Endothelial cell of umbilical vein (primary cell): ENCODE data around the gene SNCA. TPM values are rescaled to one million over a fixed set of nuclear protein-coding genes. Genes with fewer than 3 reads are reported as not detected.

Experiments
- BruUV-seq: library from RNA; stranded (reverse); fragments of 400-500 nt; replicated peaks from 2 replicates; lab custom pipeline; 2021; lab: Mats Ljungman, UMichigan
- CTCF ChIA-PET: fragments of 300-600, 350-600 bp; sonication (Branson Sonifier 250); formaldehyde crosslinking; loops from one replicate; lab custom pipeline; 2021; ENCODE audit warnings: antibody characterized with exemption, inconsistent platforms; lab: Charles Lee
- POLR2A ChIA-PET: fragments of 300-600, 350-600 bp; sonication (Branson Sonifier 250); formaldehyde crosslinking; loops from one replicate; lab custom pipeline; 2021; ENCODE audit warnings: antibody characterized with exemption, inconsistent platforms; lab: Charles Lee
- DNase-seq: peaks from one replicate; pipeline ENCODE4 v3.0.0-alpha.2; 2011; ENCODE audit warnings: low read depth, low spot score
- FAIRE-seq: peaks from 2 replicates; lab custom pipeline; 2011; peaks lifted over from hg19 to GRCh38; lab: Jason Lieb, UNC
- H2AFZ ChIP-seq: 2 replicates; pipeline ENCODE4 v1.6.0; 2012; ENCODE audit warnings: low read depth, low read length, control low read depth, inconsistent platforms
- H3K27ac ChIP-seq: 2 replicates; pipeline ENCODE4 v1.5.1; 2011; ENCODE audit warnings: low read depth, mild to moderate bottlenecking, control low read depth, low read length, moderate library complexity; ENCODE audit not compliant: insufficient read depth
- H3K27me3 ChIP-seq, 2 experiments: 2 replicates each; pipeline versions ENCODE4 v1.6.0 to v1.6.1; 2011; ENCODE audit warnings: low read length in 2 of 2, mixed read lengths in 1 of 2; ENCODE audit not compliant: control insufficient read depth in 2 of 2, insufficient read depth in 2 of 2
- H3K36me3 ChIP-seq, 2 experiments: 2 replicates in 1 of 2; 3 replicates in 1 of 2; pipeline ENCODE4 v1.5.1; 2011; ENCODE audit warnings: low read length in 2 of 2, mild to moderate bottlenecking in 1 of 2, moderate library complexity in 1 of 2; ENCODE audit not compliant: control insufficient read depth in 2 of 2, insufficient read depth in 2 of 2; ENCODE audit errors: extremely low read depth in 1 of 2
- H3K4me1 ChIP-seq: 3 replicates; pipeline ENCODE4 v1.5.1; 2011; ENCODE audit warnings: mild to moderate bottlenecking, low read length; ENCODE audit not compliant: control insufficient read depth, insufficient read depth; ENCODE audit errors: extremely low read depth
- H3K4me2 ChIP-seq: 2 replicates; pipeline ENCODE4 v1.6.1; 2011; ENCODE audit warnings: low read length, control low read depth, mixed read lengths; ENCODE audit not compliant: insufficient read depth
- H3K4me3 ChIP-seq, 3 experiments: fragments of 200-600 bp in 1 of 3; sonication (generic), shearing (Covaris generic) in 1 of 3; replicated peaks in 1 of 3; 2 replicates each; pipeline ENCODE4 v1.5.1; 2011 to 2016; ENCODE audit warnings: control low read depth in 3 of 3, low read length in 3 of 3, mild to moderate bottlenecking in 2 of 3, inconsistent platforms in 1 of 3, low read depth in 1 of 3, moderate library complexity in 1 of 3; ENCODE audit not compliant: insufficient read depth in 1 of 3
- H3K79me2 ChIP-seq: 2 replicates; pipeline ENCODE4 v1.6.0; 2012; ENCODE audit warnings: low read length, inconsistent platforms; ENCODE audit not compliant: control insufficient read depth, insufficient read depth
- H3K9ac ChIP-seq: replicated peaks from 2 replicates; pipeline ENCODE3; 2011; ENCODE audit warnings: low read length, control low read depth; ENCODE audit not compliant: insufficient read depth; ENCODE audit errors: extremely low read depth
- H3K9me1 ChIP-seq: replicated peaks from 3 replicates; pipeline ENCODE4 v1.6.0; 2011; ENCODE audit warnings: mild to moderate bottlenecking, low read length; ENCODE audit not compliant: control insufficient read depth, insufficient read depth; ENCODE audit errors: extremely low read depth
- H3K9me3 ChIP-seq: replicated peaks from 2 replicates; pipeline ENCODE4 v1.5.1; 2012; ENCODE audit warnings: low read length, inconsistent platforms; ENCODE audit not compliant: control insufficient read depth, insufficient read depth
- H4K20me1 ChIP-seq: replicated peaks from 2 replicates; pipeline ENCODE3; 2011; ENCODE audit warnings: mild to moderate bottlenecking, low read length; ENCODE audit not compliant: control insufficient read depth, insufficient read depth; ENCODE audit errors: extremely low read depth
- CTCF ChIP-seq, 2 donors: IDR thresholded peaks; 1 replicate in 1 of 2; 2 replicates in 1 of 2; pipeline ENCODE4 v1.5.1; 2011; ENCODE audit warnings: low read length in 2 of 2, mild to moderate bottlenecking in 2 of 2, moderate library complexity in 2 of 2, control low read depth in 1 of 2, inconsistent platforms in 1 of 2, low read depth in 1 of 2; ENCODE audit not compliant: insufficient read depth in 1 of 2; ENCODE audit errors: extremely low read depth in 1 of 2
- EZH2 ChIP-seq: IDR thresholded peaks from 2 replicates; pipeline ENCODE4 v1.6.1; 2012; ENCODE audit warnings: borderline replicate concordance, low read depth, mild to moderate bottlenecking, moderate library complexity, low read length, inconsistent platforms; ENCODE audit not compliant: severe bottlenecking
- FOS ChIP-seq: IDR thresholded peaks from 2 replicates; pipeline ENCODE4 v1.6.1; 2011; ENCODE audit warnings: mild to moderate bottlenecking, low read length, moderate library complexity, borderline replicate concordance; ENCODE audit not compliant: insufficient read depth
- GATA2 ChIP-seq: IDR thresholded peaks from 2 replicates; pipeline ENCODE4 v1.7.0; 2011; ENCODE audit warnings: low read depth, mild to moderate bottlenecking, moderate library complexity, mixed read lengths, low read length; ENCODE audit not compliant: insufficient read length, insufficient read depth
- JUN ChIP-seq: IDR thresholded peaks from 2 replicates; pipeline ENCODE4 v1.6.1; 2011; ENCODE audit warnings: borderline replicate concordance, low read depth; ENCODE audit not compliant: insufficient read length, insufficient read depth
- MYC ChIP-seq: IDR thresholded peaks from one replicate; pipeline ENCODE4 v1.6.1; 2011; ENCODE audit warnings: mild to moderate bottlenecking, low read depth, low read length
- POLR2A ChIP-seq: IDR thresholded peaks from 2 replicates; pipeline ENCODE4 v1.6.1; 2012; ENCODE audit warnings: low read depth, mild to moderate bottlenecking, control low read depth, low read length
- POLR2AphosphoS5 ChIP-seq: IDR thresholded peaks from 2 replicates; pipeline ENCODE4 v1.6.1; 2012; ENCODE audit warnings: low read depth, mild to moderate bottlenecking, control low read depth, low read length, moderate library complexity; ENCODE audit not compliant: insufficient read depth
- dilution Hi-C: fragments of 300-500 bp; cut with MboI; formaldehyde crosslinking; loops from one replicate; pipeline ENCODE4 v1.15.0; 2019; ENCODE audit warnings: low sequenced_read_pairs; ENCODE audit not compliant: extremely low pct_ligation_motif_present
- intact Hi-C: fragments of 100-400 bp; cut with micrococcal nuclease; formaldehyde crosslinking; loops from one replicate; pipeline ENCODE4 v1.10.0; 2022
- polyA plus RNA-seq, 4 experiments: library from polyadenylated mRNA; depleted of rRNA in 3 of 4; stranded (reverse) in 3 of 4; unstranded in 1 of 4; fragments of >200 nt; gene quantifications; 2 replicates each; pipeline versions ENCODE4 v1.2.1 to v1.2.3, GENCODE V29; 2011 to 2012; ENCODE audit warnings: missing spikeins in 1 of 4
- total RNA-seq: library from RNA; stranded (reverse); gene quantifications from 2 replicates; pipeline ENCODE4 v1.2.3, GENCODE V29; 2021
- TF ChIP-seq, protein P1 (sequence below): IDR thresholded peaks from 2 replicates; pipeline ENCODE4 v1.6.1; 2011; ENCODE audit not compliant: insufficient read depth, insufficient read length

SNCA gene
- total and polyA plus RNA-seq, 2 donors (not counting 3 experiments of a cell fraction or from before 2014, with no cell fraction given), result 76.8 to 116 TPM

GRCh38 chr4:89739311-89739988 lies 97.5 kb downstream of the SNCA start:
- peaks cover 7% of the 10 kb centered on the region for H3K4me1 ChIP-seq
- DNase-seq (no peak), FAIRE-seq (no peak)
- TF ChIP-seq GATA2 (no peak), CTCF (IDR thresholded peaks at IDR 0.05; ENCODE audit: extremely low read depth in 1 of 2, insufficient read depth in 1 of 2, low read depth in 1 of 2, low read length in 2 of 2) (no peak), EZH2 (no peak), JUN (no peak), POLR2AphosphoS5 (no peak), POLR2A (no peak), MYC (no peak), FOS (no peak)
- TF ChIP-seq, protein P1, sequence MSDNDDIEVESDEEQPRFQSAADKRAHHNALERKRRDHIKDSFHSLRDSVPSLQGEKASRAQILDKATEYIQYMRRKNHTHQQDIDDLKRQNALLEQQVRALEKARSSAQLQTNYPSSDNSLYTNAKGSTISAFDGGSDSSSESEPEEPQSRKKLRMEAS, result no peak
- H3K9ac ChIP-seq, result no peak overlapping the region
- H4K20me1 ChIP-seq, result no peaks in the 10 kb centered on the region
- peaks cover 2% of the 10 kb centered on the region for H3K9me1 ChIP-seq
- H3K36me3 ChIP-seq, result peaks cover 0 to 3% of the 10 kb centered on the region in 2 experiments
- H3K27ac ChIP-seq, result no peak overlapping the region
- no peaks in the 10 kb centered on the region for H3K9me3 ChIP-seq
- H3K4me3 ChIP-seq, result no peak overlapping the region
- CTCF ChIA-PET, result interaction anchor here (2.4 kb wide), 1 partner anchor 254 kb away, joined by 12 read pairs; no protein-coding TSS in a partner anchor
- BruUV-seq, result no TSS peak
- dilution Hi-C loops (no loop called here), intact Hi-C loops (no loop called here)
- no peaks in the 10 kb centered on the region for H3K27me3 ChIP-seq
- no peak overlapping the region for H2AFZ ChIP-seq
- POLR2A ChIA-PET, result no interaction called here
- no peak overlapping the region for H3K4me2 ChIP-seq
- peaks cover 3% of the 10 kb centered on the region for H3K79me2 ChIP-seq
